Activated naive CD4-positive, alpha-beta T cell treated with anti-CD3 and anti-CD28 coated beads, Interleukin-2, amount 10 ng/mL, durations not matched to agents 7 days and 5 days (primary cell): ENCODE measurements around the gene UBE2D1.

ENCODE experiments used
- CTCF ChIA-PET: fragments of 350-600 bp; sonication (Branson Sonifier 250); formaldehyde crosslinking; loops from one replicate; lab custom pipeline; 2021; ENCODE audit warnings: antibody characterized with exemption; lab: Charles Lee
- DNase-seq: peaks from one replicate; pipeline ENCODE4 v3.0.0-alpha.2; 2020
- H3K27ac Mint-ChIP-seq: one replicate; pipeline ENCODE4 v1.8.0; 2021; ENCODE audit warnings: mild to moderate bottlenecking, moderate library complexity, mixed read lengths
- H3K27me3 Mint-ChIP-seq: one replicate; pipeline ENCODE4 v1.8.0; 2021; ENCODE audit warnings: mild to moderate bottlenecking, mixed read lengths
- H3K36me3 Mint-ChIP-seq: one replicate; pipeline ENCODE4 v1.8.0; 2021; ENCODE audit warnings: mixed read lengths
- H3K4me1 Mint-ChIP-seq: one replicate; pipeline ENCODE4 v1.8.0; 2021; ENCODE audit warnings: mixed read lengths
- H3K4me3 Mint-ChIP-seq: one replicate; pipeline ENCODE4 v1.8.0; 2021; ENCODE audit warnings: mild to moderate bottlenecking, moderate library complexity, mixed read lengths
- H3K9me3 Mint-ChIP-seq: one replicate; pipeline ENCODE4 v1.8.0; 2021; ENCODE audit warnings: mixed read lengths

Gene UBE2D1

GRCh38 chr10:58351616-58352578, 17.1 kb downstream of the UBE2D1 start:
- H3K4me1 Mint-ChIP-seq, result no peaks in the 10 kb centered on the region
- no peaks in the 10 kb centered on the region for H3K9me3 Mint-ChIP-seq
- no peaks in the 10 kb centered on the region for H3K27me3 Mint-ChIP-seq
- CTCF ChIA-PET, result interaction anchor here (0.9 kb wide), 1 partner anchor 10 kb away, joined by 3 read pairs; no protein-coding TSS in a partner anchor
- H3K27ac Mint-ChIP-seq, result no peak overlapping the region
- no peak overlapping the region for H3K4me3 Mint-ChIP-seq
- no peak for DNase-seq
- H3K36me3 Mint-ChIP-seq, result peaks cover 2% of the 10 kb centered on the region

DNA sequence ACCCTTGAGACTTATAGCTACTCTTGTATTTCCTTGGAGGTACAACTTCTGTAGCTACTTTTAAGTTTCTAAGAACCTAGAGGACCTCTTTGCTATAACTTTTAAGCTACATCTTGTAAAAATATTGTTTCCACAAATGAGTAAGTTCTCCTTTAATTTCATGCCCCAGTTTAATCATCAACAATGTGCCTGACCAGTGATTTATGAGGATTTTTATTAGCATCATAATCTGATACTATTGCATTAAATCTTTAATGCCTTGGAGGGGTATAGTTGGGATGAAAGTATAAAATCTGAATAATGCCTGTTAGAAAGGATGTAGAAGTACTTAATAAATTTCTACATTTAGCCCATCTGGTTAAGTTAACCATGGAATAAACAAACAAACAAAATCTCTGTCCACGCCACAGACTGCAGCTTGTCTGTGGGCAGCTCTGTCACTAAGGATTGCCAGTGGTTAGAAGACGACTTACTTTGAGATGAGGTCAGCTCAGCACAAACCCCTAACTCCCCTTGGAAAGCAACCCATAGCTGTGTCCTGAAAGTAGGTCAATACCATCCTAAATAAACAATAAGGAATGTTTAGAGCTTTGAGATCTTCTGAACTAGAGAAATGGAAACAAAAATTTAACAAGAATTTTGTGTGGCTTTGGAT, 18.3 kb downstream of the UBE2D1 start:
- Mint-ChIP-seq H3K4me1 (no peaks in the 10 kb centered on the region), H3K27ac (no peak overlapping the region), H3K9me3 (no peaks in the 10 kb centered on the region), H3K4me3 (no peak overlapping the region), H3K27me3 (no peaks in the 10 kb centered on the region), H3K36me3 (no peaks in the 10 kb centered on the region)
- CTCF ChIA-PET, result interaction anchor here (0.9 to 1.5 kb wide), 2 partner anchors 11 to 53 kb away, joined by 3 read pairs; no protein-coding TSS in a partner anchor
- DNase-seq, result no peak

GRCh38 chr10:58356756-58357155, 21.9 kb downstream of the UBE2D1 start:
- Mint-ChIP-seq H3K36me3 (no peaks in the 10 kb centered on the region), H3K27ac (no peak overlapping the region), H3K4me3 (no peak overlapping the region), H3K4me1 (peaks cover 18% of the 10 kb centered on the region), H3K9me3 (no peaks in the 10 kb centered on the region), H3K27me3 (no peaks in the 10 kb centered on the region)
- DNase-seq, result no peak
- CTCF ChIA-PET, result no interaction called here

DNA sequence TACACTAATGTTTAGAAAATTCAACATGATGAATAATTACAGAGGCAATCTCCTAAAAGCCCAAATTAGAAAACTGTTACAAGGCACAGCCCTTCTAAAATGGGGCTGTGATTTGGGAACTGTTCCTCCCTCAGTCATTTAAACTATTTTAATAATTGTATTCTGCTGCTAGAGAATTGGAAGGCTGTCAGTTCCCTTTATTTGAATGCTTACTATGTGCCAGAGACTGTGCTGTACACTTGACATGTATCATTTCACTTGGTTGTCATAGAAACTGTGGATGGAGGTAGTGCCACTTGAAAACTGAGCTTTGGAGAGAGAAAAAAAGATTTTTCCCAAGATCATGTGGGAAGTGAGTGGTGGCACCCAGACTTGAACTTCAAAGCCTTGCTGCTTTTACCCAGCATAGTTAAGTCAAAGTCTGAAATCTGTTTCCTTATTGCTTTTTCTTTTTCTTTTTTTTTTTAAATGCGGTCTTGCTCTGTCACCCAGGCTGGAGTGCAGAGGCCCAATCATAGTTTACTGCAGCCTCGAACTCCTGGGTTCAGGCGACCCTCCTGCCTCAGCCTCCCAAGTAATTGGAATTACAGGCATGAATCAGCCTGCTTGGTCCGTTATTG, 23.6 kb downstream of the UBE2D1 start:
- no peaks in the 10 kb centered on the region for H3K27me3 Mint-ChIP-seq
- no peak overlapping the region for H3K4me3 Mint-ChIP-seq
- no peaks in the 10 kb centered on the region for H3K36me3 Mint-ChIP-seq
- DNase-seq, result no peak
- H3K9me3 Mint-ChIP-seq, result no peaks in the 10 kb centered on the region
- no peak overlapping the region for H3K27ac Mint-ChIP-seq
- peaks cover 18% of the 10 kb centered on the region for H3K4me1 Mint-ChIP-seq
- CTCF ChIA-PET, result no interaction called here

DNA sequence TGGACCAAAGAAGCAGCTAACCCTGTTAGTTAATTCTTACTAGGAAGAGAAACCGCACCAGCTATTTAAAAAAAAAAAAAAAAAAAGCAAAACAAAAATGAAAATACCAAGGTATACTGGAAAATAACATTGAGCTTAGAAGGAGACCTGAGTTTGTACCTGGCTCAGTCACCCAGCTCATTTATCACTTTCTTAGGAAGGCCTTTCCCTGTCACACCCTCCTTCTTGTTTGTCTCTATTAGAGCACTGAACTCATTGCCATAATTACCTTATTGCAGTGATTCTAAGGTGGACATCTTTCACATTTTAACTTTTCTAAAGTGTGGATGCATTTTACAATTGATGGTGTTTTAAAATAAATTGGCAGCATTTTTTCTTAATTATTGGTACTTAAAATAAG, 24.1 kb downstream of the UBE2D1 start:
- H3K27me3 Mint-ChIP-seq, result no peaks in the 10 kb centered on the region
- no peaks in the 10 kb centered on the region for H3K9me3 Mint-ChIP-seq
- H3K36me3 Mint-ChIP-seq, result peaks cover 2% of the 10 kb centered on the region
- no peak for DNase-seq
- H3K4me1 Mint-ChIP-seq, result peaks cover 18% of the 10 kb centered on the region
- CTCF ChIA-PET, result no interaction called here
- H3K4me3 Mint-ChIP-seq, result no peak overlapping the region
- no peak overlapping the region for H3K27ac Mint-ChIP-seq

DNA sequence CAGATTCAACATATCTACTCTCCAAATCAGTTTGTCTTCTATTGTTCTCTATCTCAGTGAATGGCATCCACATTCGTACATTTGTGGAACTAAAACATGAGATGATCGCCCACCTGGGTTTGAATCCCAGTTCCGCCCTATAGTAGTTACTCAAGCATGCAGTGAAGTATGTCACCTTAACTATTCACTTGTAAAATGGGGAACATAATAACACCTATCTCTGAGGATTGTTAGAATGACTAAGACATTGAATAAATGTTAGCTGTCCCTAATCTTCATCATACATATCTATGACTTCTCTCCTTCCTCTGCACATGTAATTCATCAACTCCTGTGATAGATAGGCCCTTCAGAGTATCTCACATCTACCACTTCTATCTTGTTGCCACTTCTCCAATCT, 24.7 kb downstream of the UBE2D1 start:
- Mint-ChIP-seq H3K27ac (no peak overlapping the region), H3K36me3 (peaks cover 4% of the 10 kb centered on the region), H3K4me1 (peaks cover 18% of the 10 kb centered on the region), H3K9me3 (no peaks in the 10 kb centered on the region), H3K4me3 (no peak overlapping the region), H3K27me3 (no peaks in the 10 kb centered on the region)
- CTCF ChIA-PET, result no interaction called here
- DNase-seq, result no peak

DNA sequence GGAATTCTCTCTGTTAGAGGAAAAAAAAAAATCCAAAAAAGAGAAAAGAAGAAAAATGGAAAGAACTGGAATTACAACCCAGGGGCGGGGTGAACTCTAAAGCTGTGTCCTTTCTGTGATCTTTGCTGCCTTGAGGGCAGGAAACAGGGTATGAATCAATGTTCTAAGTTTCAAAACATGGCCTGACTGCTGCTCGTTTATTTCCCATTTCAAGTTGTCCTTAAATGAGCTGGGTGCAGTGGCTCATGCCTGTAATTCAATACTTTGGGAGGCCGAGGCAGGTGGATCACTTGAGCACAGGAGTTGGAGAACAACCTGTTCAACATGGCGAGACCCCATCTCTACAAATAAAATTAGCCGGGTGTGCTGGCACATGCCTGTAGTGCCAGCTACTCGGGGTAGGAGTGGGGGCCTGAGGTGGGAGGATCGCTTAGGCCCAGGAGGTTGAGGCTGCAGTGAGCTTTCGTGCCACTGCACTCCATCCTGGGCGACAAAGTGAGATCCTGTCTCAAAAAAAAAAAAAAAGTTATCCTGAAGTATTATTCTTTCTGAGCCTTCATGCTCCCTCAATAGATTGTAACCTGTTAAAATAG, 25.7 kb downstream of the UBE2D1 start:
- no peaks in the 10 kb centered on the region for H3K27me3 Mint-ChIP-seq
- no peak for DNase-seq
- no peak overlapping the region for H3K4me3 Mint-ChIP-seq
- CTCF ChIA-PET, result no interaction called here
- peaks cover 18% of the 10 kb centered on the region for H3K4me1 Mint-ChIP-seq
- H3K36me3 Mint-ChIP-seq, result peaks cover 9% of the 10 kb centered on the region
- H3K27ac Mint-ChIP-seq, result no peak overlapping the region
- H3K9me3 Mint-ChIP-seq, result no peaks in the 10 kb centered on the region

GRCh38 chr10:58361353-58361752, 26.5 kb downstream of the UBE2D1 start:
- Mint-ChIP-seq H3K9me3 (no peaks in the 10 kb centered on the region), H3K4me3 (no peak overlapping the region), H3K36me3 (peaks cover 9% of the 10 kb centered on the region), H3K27ac (no peak overlapping the region), H3K4me1 (peaks cover 18% of the 10 kb centered on the region), H3K27me3 (no peaks in the 10 kb centered on the region)
- DNase-seq, result no peak
- CTCF ChIA-PET, result no interaction called here

DNA sequence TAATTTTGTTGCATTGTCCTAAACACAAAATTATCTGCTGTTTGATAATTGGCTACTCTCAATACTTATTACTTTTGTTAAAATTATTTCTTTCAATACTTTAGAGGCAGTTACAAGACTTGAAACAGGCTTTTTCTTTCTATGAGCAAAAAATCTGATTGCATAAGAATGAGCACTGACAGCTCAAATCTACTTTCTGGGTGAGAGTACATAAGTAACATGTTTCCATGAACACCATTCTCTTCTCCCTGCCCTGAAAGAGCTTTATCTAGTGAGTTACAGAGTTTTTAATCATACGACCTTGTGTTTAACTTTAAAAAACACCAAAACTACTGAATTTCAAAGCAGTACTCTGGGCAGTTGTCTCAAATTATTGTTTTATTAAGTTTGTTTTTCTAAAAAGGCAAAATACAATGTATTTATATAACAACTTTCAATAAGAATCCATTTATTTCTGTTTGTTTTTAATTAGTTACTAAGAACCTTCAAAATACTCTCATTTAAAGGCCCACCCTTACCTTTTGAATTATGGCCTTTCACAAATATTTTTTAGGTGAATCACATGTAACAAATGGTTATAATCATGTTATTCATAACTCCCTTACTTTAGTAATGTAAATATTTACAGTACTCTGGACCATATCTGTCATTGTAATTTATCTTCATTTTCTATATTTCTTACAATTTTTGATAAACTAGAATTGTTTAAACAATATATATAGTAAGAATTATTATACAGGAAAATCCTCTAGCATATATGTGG, 27.4 kb downstream of the UBE2D1 start:
- Mint-ChIP-seq H3K4me3 (no peak overlapping the region), H3K27me3 (no peaks in the 10 kb centered on the region), H3K36me3 (peaks cover 9% of the 10 kb centered on the region), H3K9me3 (no peaks in the 10 kb centered on the region), H3K27ac (no peak overlapping the region), H3K4me1 (peaks cover 18% of the 10 kb centered on the region)
- CTCF ChIA-PET, result no interaction called here
- no peak for DNase-seq

DNA sequence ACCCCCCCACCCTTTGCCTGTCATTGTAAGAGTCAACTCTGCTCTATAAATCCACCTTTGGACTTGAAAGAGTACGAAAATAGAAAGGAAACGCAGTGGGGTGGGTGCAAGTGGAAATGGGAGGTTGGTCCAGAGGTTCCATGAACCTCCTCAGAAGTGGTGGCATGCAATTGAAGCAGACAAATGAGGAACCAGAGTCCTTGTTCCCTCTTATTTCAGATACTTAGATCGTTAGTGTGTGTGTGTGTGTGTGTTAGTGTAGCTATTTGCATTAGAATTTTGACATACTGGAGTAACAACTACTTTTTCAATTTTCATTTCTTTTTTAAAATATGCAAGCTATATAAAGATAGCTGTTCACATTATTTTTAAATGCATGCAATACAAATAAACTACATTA, 32.3 kb downstream of the UBE2D1 start:
- H3K36me3 Mint-ChIP-seq, result peaks cover 9% of the 10 kb centered on the region
- DNase-seq, result no peak
- H3K4me1 Mint-ChIP-seq, result no peaks in the 10 kb centered on the region
- no peak overlapping the region for H3K4me3 Mint-ChIP-seq
- H3K27me3 Mint-ChIP-seq, result no peaks in the 10 kb centered on the region
- no peaks in the 10 kb centered on the region for H3K9me3 Mint-ChIP-seq
- no peak overlapping the region for H3K27ac Mint-ChIP-seq
- CTCF ChIA-PET, result no interaction called here

DNA sequence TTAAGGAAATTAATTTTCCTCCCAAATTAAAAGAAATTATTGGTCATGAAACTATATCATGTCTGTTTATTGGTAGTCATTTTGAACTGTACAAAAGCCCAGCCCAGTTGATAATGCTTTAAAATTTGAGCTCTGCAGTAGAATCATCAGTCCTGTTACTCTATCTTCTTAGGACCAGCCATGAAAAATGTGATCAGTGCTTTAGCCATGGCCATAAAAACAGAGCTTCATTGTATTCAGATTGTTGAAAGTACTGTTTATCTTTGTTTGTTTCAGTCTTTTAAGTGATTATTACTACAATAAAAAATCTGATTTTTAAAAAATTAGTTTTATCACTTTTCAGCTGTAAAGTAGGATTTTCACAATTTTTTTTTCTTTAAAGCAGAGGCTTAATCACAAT, 36.7 kb downstream of the UBE2D1 start:
- no peak overlapping the region for H3K27ac Mint-ChIP-seq
- H3K9me3 Mint-ChIP-seq, result no peaks in the 10 kb centered on the region
- CTCF ChIA-PET, result no interaction called here

DNA sequence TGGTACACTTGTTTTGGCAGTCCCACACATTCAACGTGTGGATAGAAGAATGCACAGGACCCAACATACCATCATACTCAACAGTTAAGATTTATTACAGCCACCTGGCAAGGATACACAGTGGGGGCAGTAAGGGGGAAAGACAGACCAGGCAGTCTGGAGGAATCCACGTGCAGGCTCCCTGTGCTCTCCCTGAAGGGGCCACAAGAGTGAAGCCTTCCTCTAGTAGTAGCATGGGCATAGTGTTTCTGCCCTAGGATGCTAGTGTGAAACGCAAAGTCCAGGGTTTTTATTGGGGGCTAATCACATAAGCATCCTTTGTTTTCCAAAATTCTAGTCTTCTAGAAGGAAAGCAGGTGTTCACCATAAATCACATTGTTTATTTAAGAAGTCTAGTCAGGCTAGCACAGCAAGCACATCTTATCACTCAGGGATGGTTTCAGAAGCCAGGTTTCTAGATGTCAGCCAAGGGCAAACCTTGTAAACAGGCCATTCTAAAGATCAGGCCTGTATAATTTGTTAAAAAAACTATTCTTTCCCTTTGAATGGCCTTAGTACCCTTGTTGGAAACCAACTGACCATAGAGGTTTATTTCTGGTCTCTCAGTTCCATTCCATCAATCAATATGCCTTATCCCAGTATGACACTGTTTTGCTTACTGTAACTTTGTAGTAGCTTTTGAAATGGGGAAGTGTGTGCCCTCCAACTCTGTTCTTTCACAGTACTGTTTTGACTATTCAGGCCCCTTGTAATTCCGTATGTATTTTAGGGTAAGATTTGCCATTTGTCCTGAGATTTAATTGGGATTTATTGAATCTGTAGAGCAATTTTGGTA, 38.0 kb downstream of the UBE2D1 start:
- Mint-ChIP-seq H3K9me3 (no peaks in the 10 kb centered on the region), H3K4me3 (no peak overlapping the region), H3K36me3 (no peaks in the 10 kb centered on the region), H3K4me1 (no peaks in the 10 kb centered on the region), H3K27ac (no peak overlapping the region), H3K27me3 (no peaks in the 10 kb centered on the region)
- CTCF ChIA-PET, result no interaction called here
- DNase-seq, result no peak

More for the DNA sequence above, 36.7 kb downstream of the UBE2D1 start:
- no peak for DNase-seq
- H3K36me3 Mint-ChIP-seq, result no peaks in the 10 kb centered on the region
- H3K4me1 Mint-ChIP-seq, result no peaks in the 10 kb centered on the region
- no peaks in the 10 kb centered on the region for H3K27me3 Mint-ChIP-seq
- no peak overlapping the region for H3K4me3 Mint-ChIP-seq

DNA sequence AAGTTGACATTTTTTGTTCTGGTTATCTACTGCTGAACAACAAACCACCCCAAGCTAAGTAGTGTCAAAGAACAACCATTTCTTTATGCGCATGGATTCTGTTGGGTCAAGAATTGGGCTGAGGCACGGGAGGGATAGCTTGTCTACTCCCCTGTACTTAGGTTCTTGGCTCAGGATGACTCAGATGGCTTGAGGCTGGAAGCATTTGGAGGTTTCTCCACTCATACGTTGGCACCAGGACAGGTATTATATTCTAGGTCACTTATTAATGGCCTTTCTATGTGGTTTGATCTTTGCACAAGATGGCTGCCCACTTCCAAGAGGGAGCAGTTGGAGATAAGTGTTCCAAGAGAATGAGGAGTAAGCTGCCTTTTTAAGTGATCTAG, 38.6 kb downstream of the UBE2D1 start:
- Mint-ChIP-seq H3K4me3 (no peak overlapping the region), H3K9me3 (no peaks in the 10 kb centered on the region), H3K4me1 (no peaks in the 10 kb centered on the region), H3K27ac (no peak overlapping the region), H3K27me3 (no peaks in the 10 kb centered on the region), H3K36me3 (no peaks in the 10 kb centered on the region)
- CTCF ChIA-PET, result no interaction called here
- no peak for DNase-seq
